Lower lobe of right lung (tissue), 2 donors: ENCODE data around the gene ENOX2. TPM values are rescaled to one million over a fixed set of nuclear protein-coding genes. Genes with fewer than 3 reads are reported as not detected.

Experiments
- ATAC-seq, 2 donors: fragments of 200-7000 bp; cut with Tn5 transposase; one replicate each; pipeline ENCODE4 v1.9.1; 2020 to 2022; ENCODE audit warnings: mild to moderate bottlenecking in 2 of 2, moderate library complexity in 2 of 2
- DNase-seq: peaks from one replicate; pipeline ENCODE4 v3.0.0-alpha.2; 2020
- H3K27ac ChIP-seq: fragments of 200-600 bp; one replicate; pipeline ENCODE4 v1.8.0; 2022
- H3K27me3 ChIP-seq: fragments of 200-600 bp; one replicate; pipeline ENCODE4 v1.8.0; 2022; ENCODE audit warnings: low read depth
- H3K36me3 ChIP-seq: fragments of 200-600 bp; one replicate; pipeline ENCODE4 v1.8.0; 2022; ENCODE audit warnings: mild to moderate bottlenecking
- H3K4me1 ChIP-seq: fragments of 200-600 bp; one replicate; pipeline ENCODE4 v1.8.0; 2022
- H3K4me3 ChIP-seq: fragments of 200-600 bp; one replicate; pipeline ENCODE4 v1.8.0; 2022; ENCODE audit warnings: mild to moderate bottlenecking
- H3K9me3 ChIP-seq: fragments of 200-600 bp; one replicate; pipeline ENCODE4 v1.8.0; 2022
- CTCF ChIP-seq: fragments of 200-600 bp; IDR thresholded peaks from one replicate; pipeline ENCODE4 v1.8.0; 2022; ENCODE audit warnings: antibody characterized with exemption, mild to moderate bottlenecking
- intact Hi-C: fragments of 100-400 bp; cut with DNase I; formaldehyde crosslinking; loops from one replicate; pipeline ENCODE4 v1.11.0; 2022
- total RNA-seq: library from RNA; stranded (reverse); fragmentation: NEBNext Ultra II Directional; extraction: Animal tissue kit (Norgen Biotek cat#: 25700); gene quantifications from one replicate; pipeline ENCODE4 v1.2.1, GENCODE V29; 2021
- donor health status: DM: no; HTN: yes; CAD: no; lungs with severe emphysema.

Gene ENOX2
- total RNA-seq, 1 donor from 2014 or later, result 16.8 TPM

- DNase-seq, result no peak
- H3K27me3 ChIP-seq, result no peaks in the 10 kb centered on the region
- no peaks in the 10 kb centered on the region for H3K4me1 ChIP-seq
- no peak for ATAC-seq
- H3K36me3 ChIP-seq, result no peaks in the 10 kb centered on the region
- TF ChIP-seq CTCF, result no peak
- no peak overlapping the region for H3K27ac ChIP-seq
- H3K4me3 ChIP-seq, result no peak overlapping the region
- no peaks in the 10 kb centered on the region for H3K9me3 ChIP-seq
- intact Hi-C loops, result no loop called here
Measured at GRCh38 chrX:130836447-130836846, 66.6 kb downstream of the ENOX2 start.

- no peaks in the 10 kb centered on the region for H3K36me3 ChIP-seq
- no peaks in the 10 kb centered on the region for H3K27me3 ChIP-seq
- H3K9me3 ChIP-seq, result no peaks in the 10 kb centered on the region
- intact Hi-C loops, result no loop called here
- H3K27ac ChIP-seq, result no peak overlapping the region
- no peaks in the 10 kb centered on the region for H3K4me1 ChIP-seq
- TF ChIP-seq CTCF, result no peak
- ATAC-seq (no peak), DNase-seq (no peak)
- no peak overlapping the region for H3K4me3 ChIP-seq
Measured at GRCh38 chrX:130834830-130835229, 68.2 kb downstream of the ENOX2 start.

GRCh38 chrX:130834149-130834548 lies 68.9 kb downstream of the ENOX2 start:
- Histone ChIP-seq H3K27me3 (no peaks in the 10 kb centered on the region), H3K27ac (no peak overlapping the region), H3K36me3 (no peaks in the 10 kb centered on the region), H3K9me3 (no peaks in the 10 kb centered on the region), H3K4me1 (no peaks in the 10 kb centered on the region), H3K4me3 (no peak overlapping the region)
- ATAC-seq (no peak), DNase-seq (no peak)
- intact Hi-C loops, result no loop called here
- TF ChIP-seq CTCF, result no peak

DNA sequence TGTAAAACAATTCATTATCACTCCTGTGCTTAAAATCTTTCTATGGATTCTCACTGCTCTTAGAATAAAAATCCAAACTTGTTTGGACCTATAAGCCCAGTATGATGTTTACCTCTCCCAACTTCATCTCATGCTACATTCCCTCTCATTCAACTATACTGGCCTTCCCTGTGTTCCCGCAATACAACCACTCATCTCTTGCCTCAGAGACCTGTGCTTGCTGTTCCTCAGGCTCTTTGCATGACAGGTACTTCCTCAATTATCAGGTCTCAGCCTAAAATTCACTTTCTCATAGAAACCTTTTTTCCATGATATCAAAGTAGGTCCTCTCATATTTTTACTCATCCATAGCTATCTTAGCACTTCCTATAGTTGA lies 71.7 kb downstream of the ENOX2 start:
- H3K4me1 ChIP-seq, result no peaks in the 10 kb centered on the region
- no peaks in the 10 kb centered on the region for H3K9me3 ChIP-seq
- no peaks in the 10 kb centered on the region for H3K36me3 ChIP-seq
- DNase-seq (no peak), ATAC-seq (no peak)
- H3K4me3 ChIP-seq, result no peak overlapping the region
- intact Hi-C loops, result no loop called here
- no peaks in the 10 kb centered on the region for H3K27me3 ChIP-seq
- no peak for TF ChIP-seq CTCF
- no peak overlapping the region for H3K27ac ChIP-seq

- H3K4me3 ChIP-seq, result no peak overlapping the region
- intact Hi-C loops, result no loop called here
- no peak overlapping the region for H3K27ac ChIP-seq
- no peaks in the 10 kb centered on the region for H3K36me3 ChIP-seq
- H3K27me3 ChIP-seq, result no peaks in the 10 kb centered on the region
- TF ChIP-seq CTCF, result no peak
- H3K4me1 ChIP-seq, result no peaks in the 10 kb centered on the region
- ATAC-seq (no peak), DNase-seq (no peak)
- H3K9me3 ChIP-seq, result no peaks in the 10 kb centered on the region
Measured at GRCh38 chrX:130830599-130831346, 72.2 kb downstream of the ENOX2 start.
